MM.1S (cell line): ENCODE measurements around the gene RTN4RL2.

Experiments
- EZH2 ChIP-seq: fragments of 300-600 bp; sonication (generic); optimal IDR thresholded peaks from 2 replicates; pipeline ENCODE3; 2017; ENCODE audit warnings: low read depth, mild to moderate bottlenecking, antibody characterized with exemption, low read length, mixed read lengths
- TF ChIP-seq, protein P1 (sequence below): fragments of 300-600 bp; sonication (generic); IDR thresholded peaks from 2 replicates; pipeline ENCODE4 v1.5.1; 2016; ENCODE audit warnings: antibody characterized with exemption, low read length, mixed read lengths

DNA sequence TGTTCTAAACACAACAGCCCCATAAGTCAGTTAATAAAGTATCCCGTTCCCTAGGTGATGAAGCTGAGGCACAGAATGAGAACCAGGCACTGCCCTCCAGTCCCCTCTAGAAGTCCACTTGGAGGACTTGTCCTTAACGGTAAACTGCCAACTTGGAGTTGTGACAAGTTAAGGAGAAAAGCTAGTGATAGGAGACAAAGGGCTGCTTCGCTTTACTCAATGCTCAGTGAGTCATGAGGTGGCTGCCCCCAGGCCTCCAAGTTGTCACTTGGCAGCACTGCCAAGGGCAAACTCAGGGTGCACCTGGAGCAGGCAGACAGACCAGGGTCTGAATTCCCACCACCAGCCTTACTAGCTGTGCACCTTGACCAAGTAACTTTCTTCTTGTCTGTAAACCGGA lies 41.6 kb downstream of the RTN4RL2 start:
- TF ChIP-seq, protein P1, sequence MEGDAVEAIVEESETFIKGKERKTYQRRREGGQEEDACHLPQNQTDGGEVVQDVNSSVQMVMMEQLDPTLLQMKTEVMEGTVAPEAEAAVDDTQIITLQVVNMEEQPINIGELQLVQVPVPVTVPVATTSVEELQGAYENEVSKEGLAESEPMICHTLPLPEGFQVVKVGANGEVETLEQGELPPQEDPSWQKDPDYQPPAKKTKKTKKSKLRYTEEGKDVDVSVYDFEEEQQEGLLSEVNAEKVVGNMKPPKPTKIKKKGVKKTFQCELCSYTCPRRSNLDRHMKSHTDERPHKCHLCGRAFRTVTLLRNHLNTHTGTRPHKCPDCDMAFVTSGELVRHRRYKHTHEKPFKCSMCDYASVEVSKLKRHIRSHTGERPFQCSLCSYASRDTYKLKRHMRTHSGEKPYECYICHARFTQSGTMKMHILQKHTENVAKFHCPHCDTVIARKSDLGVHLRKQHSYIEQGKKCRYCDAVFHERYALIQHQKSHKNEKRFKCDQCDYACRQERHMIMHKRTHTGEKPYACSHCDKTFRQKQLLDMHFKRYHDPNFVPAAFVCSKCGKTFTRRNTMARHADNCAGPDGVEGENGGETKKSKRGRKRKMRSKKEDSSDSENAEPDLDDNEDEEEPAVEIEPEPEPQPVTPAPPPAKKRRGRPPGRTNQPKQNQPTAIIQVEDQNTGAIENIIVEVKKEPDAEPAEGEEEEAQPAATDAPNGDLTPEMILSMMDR = no peak
- TF ChIP-seq EZH2 = no peak
